ENCODE results near the gene DAAM2.

Gene DAAM2

DNA sequence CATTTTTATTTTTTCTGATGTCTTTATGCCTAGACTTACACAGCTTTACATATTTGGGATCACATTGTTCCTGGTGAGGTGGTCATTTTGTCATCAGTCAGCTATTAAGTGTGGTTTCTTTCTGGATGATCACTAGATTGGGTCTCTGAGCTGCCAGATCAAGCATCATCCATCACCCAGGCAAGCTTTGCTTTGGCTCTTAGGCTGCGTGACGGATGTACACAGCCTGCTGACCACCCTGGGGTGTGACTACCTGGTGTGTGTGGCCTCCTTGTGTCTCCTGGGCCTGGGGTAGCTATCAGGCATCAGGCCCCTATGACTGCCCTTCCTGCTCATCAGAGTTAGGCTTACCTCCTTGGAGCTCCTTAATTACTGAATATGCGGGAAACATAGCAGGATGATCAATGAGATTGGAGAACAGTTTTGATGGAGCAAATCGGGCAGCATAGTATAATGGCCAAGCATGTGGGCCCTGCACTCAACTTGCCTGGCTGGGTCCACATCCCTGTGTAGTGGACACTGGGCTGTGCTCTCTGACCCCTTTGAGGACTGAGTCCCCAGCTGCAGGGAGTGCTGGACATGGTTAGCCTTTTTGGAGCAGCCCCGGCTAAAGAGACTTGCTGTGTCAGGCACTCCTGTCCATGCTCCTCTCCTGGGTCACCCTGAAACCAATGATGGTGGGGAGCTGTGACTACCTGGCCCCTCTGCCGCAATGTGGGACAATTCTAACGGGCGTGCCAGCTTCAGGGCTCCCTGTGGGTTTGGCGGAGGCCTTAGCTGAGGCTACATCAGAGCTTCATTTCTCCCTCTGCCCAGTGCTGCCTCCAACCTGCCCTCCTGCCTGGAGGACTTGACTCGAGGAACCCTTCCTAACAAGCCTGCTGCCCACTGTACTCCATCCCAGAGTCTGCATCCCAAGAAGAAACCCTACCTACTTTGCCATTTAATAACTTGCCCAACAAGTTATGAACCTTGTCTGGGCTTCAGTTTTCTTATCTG, 8.2 kb downstream of the DAAM2 start:
- no peak for DNase-seq (ENCODE audit: low read depth, low spot score)
- Histone ChIP-seq H3K9me3 (ENCODE audit: insufficient read depth, low read length) (no peaks in the 10 kb centered on the region), H3K4me3 (ENCODE audit: insufficient read length, low read depth) (no peak overlapping the region), H3K36me3 (ENCODE audit: insufficient read depth, insufficient read length, low read length) (peaks cover 3% of the 10 kb centered on the region), H3K27me3 (ENCODE audit: insufficient read depth, insufficient read length) (no peaks in the 10 kb centered on the region), H3K4me1 (ENCODE audit: insufficient read depth, insufficient read length) (peaks cover 2% of the 10 kb centered on the region), H3K9ac (ENCODE audit: insufficient read length, low read depth) (no peak overlapping the region)
- TF ChIP-seq SUZ12 (IDR thresholded peaks at IDR 0.05; ENCODE audit: extremely low read depth, insufficient read depth, insufficient read length): no peak
- no peak for TF ChIP-seq ZNF274 (IDR thresholded peaks at IDR 0.05; ENCODE audit: low read depth, low read length)
- no peak for TF ChIP-seq YY1 (IDR thresholded peaks at IDR 0.05; ENCODE audit: insufficient read depth, insufficient read length)

DNA sequence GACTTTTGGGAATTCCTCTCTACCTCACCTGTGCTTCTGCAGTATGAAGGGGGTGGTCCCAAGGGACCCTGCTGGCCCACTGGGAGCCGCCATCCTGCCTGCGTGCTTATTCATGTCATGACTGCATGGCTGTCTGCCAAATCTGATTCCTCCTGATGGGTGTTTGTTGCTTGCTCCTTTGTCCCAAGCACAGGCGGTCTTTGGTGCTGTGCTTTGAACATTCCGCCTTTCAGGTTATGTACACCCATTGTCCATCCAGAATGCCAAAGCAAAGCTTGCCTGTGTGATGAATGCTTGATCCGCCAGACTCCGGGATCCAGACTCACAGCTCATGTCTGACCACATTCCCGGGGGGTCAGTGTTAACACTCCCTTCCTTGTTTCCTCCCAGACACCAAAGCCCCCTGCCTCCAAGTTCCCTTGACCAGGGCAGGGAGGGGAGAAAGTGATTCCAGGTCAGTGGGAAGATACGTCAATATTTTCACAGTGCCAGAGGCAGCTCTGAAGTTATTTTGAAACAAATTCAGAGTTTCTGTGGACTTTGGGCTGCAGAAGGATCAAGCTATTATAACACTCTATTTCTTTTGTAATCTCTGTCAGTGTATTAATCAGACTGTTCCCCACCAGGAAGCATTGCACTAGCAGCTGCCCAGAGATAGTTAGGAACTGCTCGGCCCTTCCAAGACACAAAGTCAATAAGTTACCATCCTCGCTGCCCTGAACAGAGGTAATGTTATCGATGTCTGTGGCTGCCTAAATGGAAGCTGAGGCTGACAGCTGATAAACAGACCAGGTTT, 9.5 kb downstream of the DAAM2 start:
- no peaks in the 10 kb centered on the region for H3K27me3 ChIP-seq (ENCODE audit: insufficient read depth, insufficient read length)
- peaks cover 2% of the 10 kb centered on the region for H3K4me1 ChIP-seq (ENCODE audit: insufficient read depth, insufficient read length)
- no peaks in the 10 kb centered on the region for H3K9me3 ChIP-seq (ENCODE audit: insufficient read depth, low read length)
- H3K4me3 ChIP-seq (ENCODE audit: insufficient read length, low read depth): no peak overlapping the region
- TF ChIP-seq YY1 (IDR thresholded peaks at IDR 0.05; ENCODE audit: insufficient read depth, insufficient read length) (no peak), ZNF274 (IDR thresholded peaks at IDR 0.05; ENCODE audit: low read depth, low read length) (no peak), SUZ12 (IDR thresholded peaks at IDR 0.05; ENCODE audit: extremely low read depth, insufficient read depth, insufficient read length) (no peak)
- no peak for DNase-seq (ENCODE audit: low read depth, low spot score)
- H3K36me3 ChIP-seq (ENCODE audit: insufficient read depth, insufficient read length, low read length): peaks cover 3% of the 10 kb centered on the region
- H3K9ac ChIP-seq (ENCODE audit: insufficient read length, low read depth): no peak overlapping the region

- Histone ChIP-seq H3K4me1 (ENCODE audit: insufficient read depth, insufficient read length) (peaks cover 2% of the 10 kb centered on the region), H3K27me3 (ENCODE audit: insufficient read depth, insufficient read length) (no peaks in the 10 kb centered on the region), H3K9ac (ENCODE audit: insufficient read length, low read depth) (no peak overlapping the region), H3K9me3 (ENCODE audit: insufficient read depth, low read length) (no peaks in the 10 kb centered on the region), H3K4me3 (ENCODE audit: insufficient read length, low read depth) (no peak overlapping the region), H3K36me3 (ENCODE audit: insufficient read depth, insufficient read length, low read length) (no peaks in the 10 kb centered on the region)
- TF ChIP-seq ZNF274 (IDR thresholded peaks at IDR 0.05; ENCODE audit: low read depth, low read length) (no peak), YY1 (IDR thresholded peaks at IDR 0.05; ENCODE audit: insufficient read depth, insufficient read length) (no peak), SUZ12 (IDR thresholded peaks at IDR 0.05; ENCODE audit: extremely low read depth, insufficient read depth, insufficient read length) (no peak)
- DNase-seq (ENCODE audit: low read depth, low spot score): no peak
These were observed 11.7 kb downstream of the DAAM2 start for GRCh38 chr6:39803872-39804271.

GRCh38 chr6:39804466-39805065, 12.4 kb downstream of the DAAM2 start:
- no peak for TF ChIP-seq SUZ12 (IDR thresholded peaks at IDR 0.05; ENCODE audit: extremely low read depth, insufficient read depth, insufficient read length)
- no peak for TF ChIP-seq YY1 (IDR thresholded peaks at IDR 0.05; ENCODE audit: insufficient read depth, insufficient read length)
- no peak for TF ChIP-seq ZNF274 (IDR thresholded peaks at IDR 0.05; ENCODE audit: low read depth, low read length)
- Histone ChIP-seq H3K9ac (ENCODE audit: insufficient read length, low read depth) (no peak overlapping the region), H3K4me3 (ENCODE audit: insufficient read length, low read depth) (no peak overlapping the region), H3K27me3 (ENCODE audit: insufficient read depth, insufficient read length) (no peaks in the 10 kb centered on the region), H3K9me3 (ENCODE audit: insufficient read depth, low read length) (no peaks in the 10 kb centered on the region), H3K36me3 (ENCODE audit: insufficient read depth, insufficient read length, low read length) (no peaks in the 10 kb centered on the region), H3K4me1 (ENCODE audit: insufficient read depth, insufficient read length) (peaks cover 2% of the 10 kb centered on the region)
- no peak for DNase-seq (ENCODE audit: low read depth, low spot score)

DNA sequence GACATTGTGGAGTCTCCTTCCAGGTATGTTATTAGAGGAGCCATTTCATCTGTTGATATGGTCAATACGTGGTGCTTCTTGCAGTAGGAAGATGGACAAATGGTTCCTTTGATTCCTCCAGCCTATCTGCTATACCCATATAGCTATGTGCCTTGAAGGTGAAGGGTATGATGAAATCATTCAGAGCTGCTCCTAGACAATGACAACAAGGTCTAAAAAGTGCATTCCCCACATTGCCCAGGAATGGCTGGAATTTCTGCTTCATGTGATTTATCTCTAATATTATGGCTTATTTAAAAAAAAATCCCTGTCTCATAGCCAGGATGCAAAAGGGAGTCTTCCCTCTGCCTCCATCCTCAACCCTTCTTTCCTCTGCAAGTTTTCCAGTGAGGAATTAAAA, 14.1 kb downstream of the DAAM2 start:
- no peak for DNase-seq (ENCODE audit: low read depth, low spot score)
- Histone ChIP-seq H3K9me3 (ENCODE audit: insufficient read depth, low read length) (no peaks in the 10 kb centered on the region), H3K4me3 (ENCODE audit: insufficient read length, low read depth) (no peak overlapping the region), H3K27me3 (ENCODE audit: insufficient read depth, insufficient read length) (no peaks in the 10 kb centered on the region), H3K4me1 (ENCODE audit: insufficient read depth, insufficient read length) (peaks cover 4% of the 10 kb centered on the region), H3K9ac (ENCODE audit: insufficient read length, low read depth) (no peak overlapping the region), H3K36me3 (ENCODE audit: insufficient read depth, insufficient read length, low read length) (no peaks in the 10 kb centered on the region)
- no peak for TF ChIP-seq ZNF274 (IDR thresholded peaks at IDR 0.05; ENCODE audit: low read depth, low read length)
- no peak for TF ChIP-seq YY1 (IDR thresholded peaks at IDR 0.05; ENCODE audit: insufficient read depth, insufficient read length)
- no peak for TF ChIP-seq SUZ12 (IDR thresholded peaks at IDR 0.05; ENCODE audit: extremely low read depth, insufficient read depth, insufficient read length)

DNA sequence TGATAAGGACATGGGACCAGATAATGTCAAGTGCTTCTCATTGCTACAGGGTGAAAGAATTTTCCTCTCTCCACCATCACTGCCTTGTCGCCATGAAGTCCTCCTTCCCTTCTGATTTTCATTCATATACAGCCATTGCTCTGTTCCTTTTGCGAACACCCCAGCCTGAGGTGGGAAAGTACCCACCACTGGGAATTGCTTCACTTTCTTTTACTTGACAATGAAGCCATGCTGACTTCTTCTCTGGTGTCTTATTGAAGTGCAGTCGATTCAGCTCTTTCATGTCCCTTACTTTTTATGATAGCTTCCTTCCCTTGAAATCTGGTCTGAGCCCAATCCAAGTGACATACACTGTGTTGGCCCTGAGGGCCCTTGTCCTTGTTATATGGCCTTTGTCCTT, 16.2 kb downstream of the DAAM2 start:
- TF ChIP-seq SUZ12 (IDR thresholded peaks at IDR 0.05; ENCODE audit: extremely low read depth, insufficient read depth, insufficient read length): no peak
- no peak for TF ChIP-seq ZNF274 (IDR thresholded peaks at IDR 0.05; ENCODE audit: low read depth, low read length)
- TF ChIP-seq YY1 (IDR thresholded peaks at IDR 0.05; ENCODE audit: insufficient read depth, insufficient read length): no peak
- Histone ChIP-seq H3K9me3 (ENCODE audit: insufficient read depth, low read length) (no peaks in the 10 kb centered on the region), H3K27me3 (ENCODE audit: insufficient read depth, insufficient read length) (no peaks in the 10 kb centered on the region), H3K4me1 (ENCODE audit: insufficient read depth, insufficient read length) (peaks cover 4% of the 10 kb centered on the region), H3K4me3 (ENCODE audit: insufficient read length, low read depth) (no peak overlapping the region), H3K9ac (ENCODE audit: insufficient read length, low read depth) (no peak overlapping the region), H3K36me3 (ENCODE audit: insufficient read depth, insufficient read length, low read length) (no peaks in the 10 kb centered on the region)
- DNase-seq (ENCODE audit: low read depth, low spot score): no peak

Measured in NT2/D1 (cell line).